ENCODE measurements around the gene C1orf167. TPM values are rescaled to one million over a fixed set of nuclear protein-coding genes. Genes with fewer than 3 reads are reported as not detected.

The C1orf167 gene
- total RNA-seq, 1 donor from 2014 or later: not detected

DNA sequence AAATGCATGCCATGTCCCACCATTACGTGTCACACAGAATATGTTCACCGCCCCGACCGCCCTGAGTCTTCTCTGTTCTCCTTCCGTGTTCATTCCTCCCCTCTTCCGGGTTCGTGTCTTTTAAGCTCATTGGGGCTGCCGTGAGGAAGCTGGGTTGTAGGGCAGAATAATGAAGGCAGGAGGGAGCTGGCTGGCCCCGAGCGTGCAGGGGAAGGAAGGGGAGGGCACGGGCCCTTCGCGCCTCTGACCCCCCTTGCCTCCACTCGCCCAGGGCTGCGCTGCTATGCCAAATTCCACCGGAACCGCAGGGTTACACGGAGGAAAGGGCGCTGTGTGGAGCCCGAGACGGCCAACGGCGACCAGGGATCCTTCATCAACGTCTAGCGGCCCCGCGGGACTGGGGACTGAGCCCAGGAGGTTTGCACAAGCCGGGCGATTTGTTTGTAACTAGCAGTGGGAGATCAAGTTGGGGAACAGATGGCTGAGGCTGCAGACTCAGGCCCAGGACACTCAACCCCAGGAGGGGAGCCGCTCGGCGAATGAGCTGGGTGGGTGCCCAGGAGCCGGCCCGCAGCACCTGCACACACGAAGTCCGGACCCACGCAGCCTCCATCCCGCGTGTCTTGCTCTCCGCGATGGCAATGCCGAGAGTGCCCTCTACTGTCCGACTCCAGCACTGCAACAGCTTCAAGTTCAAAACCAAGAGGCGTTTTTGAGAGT, 42.5 kb upstream of the C1orf167 start:
- Mint-ChIP-seq H3K27ac (ENCODE audit: unreplicated experiment) (no peak overlapping the region), H3K9me3 (ENCODE audit: unreplicated experiment) (peaks cover 10% of the 10 kb centered on the region), H3K36me3 (ENCODE audit: unreplicated experiment) (no peaks in the 10 kb centered on the region), H3K27me3 (ENCODE audit: unreplicated experiment) (peaks cover 6% of the 10 kb centered on the region), H3K4me1 (ENCODE audit: low read depth, unreplicated experiment) (peaks cover 21% of the 10 kb centered on the region), H3K4me3 (ENCODE audit: unreplicated experiment) (no peak overlapping the region)
- TF ChIP-seq, protein P1, sequence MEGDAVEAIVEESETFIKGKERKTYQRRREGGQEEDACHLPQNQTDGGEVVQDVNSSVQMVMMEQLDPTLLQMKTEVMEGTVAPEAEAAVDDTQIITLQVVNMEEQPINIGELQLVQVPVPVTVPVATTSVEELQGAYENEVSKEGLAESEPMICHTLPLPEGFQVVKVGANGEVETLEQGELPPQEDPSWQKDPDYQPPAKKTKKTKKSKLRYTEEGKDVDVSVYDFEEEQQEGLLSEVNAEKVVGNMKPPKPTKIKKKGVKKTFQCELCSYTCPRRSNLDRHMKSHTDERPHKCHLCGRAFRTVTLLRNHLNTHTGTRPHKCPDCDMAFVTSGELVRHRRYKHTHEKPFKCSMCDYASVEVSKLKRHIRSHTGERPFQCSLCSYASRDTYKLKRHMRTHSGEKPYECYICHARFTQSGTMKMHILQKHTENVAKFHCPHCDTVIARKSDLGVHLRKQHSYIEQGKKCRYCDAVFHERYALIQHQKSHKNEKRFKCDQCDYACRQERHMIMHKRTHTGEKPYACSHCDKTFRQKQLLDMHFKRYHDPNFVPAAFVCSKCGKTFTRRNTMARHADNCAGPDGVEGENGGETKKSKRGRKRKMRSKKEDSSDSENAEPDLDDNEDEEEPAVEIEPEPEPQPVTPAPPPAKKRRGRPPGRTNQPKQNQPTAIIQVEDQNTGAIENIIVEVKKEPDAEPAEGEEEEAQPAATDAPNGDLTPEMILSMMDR (IDR thresholded peaks at IDR 0.05; ENCODE audit: partially characterized antibody, unreplicated experiment): peak; percentile 96
- DNase-seq: peak; percentile 79

DNA sequence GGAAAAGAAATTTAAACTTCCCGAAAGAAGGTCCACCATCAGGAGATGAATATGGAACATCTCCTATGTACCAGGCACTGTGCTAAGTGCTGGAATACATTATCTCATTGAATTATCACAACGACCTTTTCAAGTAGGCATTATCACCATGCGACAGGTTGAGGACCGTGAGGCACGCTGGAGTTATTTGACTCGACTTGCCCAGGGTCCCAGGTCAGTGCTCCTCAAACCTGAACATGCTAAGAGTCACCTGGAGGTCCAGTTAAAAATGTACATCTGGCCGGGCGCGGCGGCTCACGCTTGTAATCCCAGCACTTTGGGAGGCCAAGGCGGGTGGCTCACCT, 42.0 kb upstream of the C1orf167 start:
- Mint-ChIP-seq H3K9me3 (ENCODE audit: unreplicated experiment) (peaks cover 9% of the 10 kb centered on the region), H3K27me3 (ENCODE audit: unreplicated experiment) (peaks cover 6% of the 10 kb centered on the region), H3K4me3 (ENCODE audit: unreplicated experiment) (no peak overlapping the region), H3K27ac (ENCODE audit: unreplicated experiment) (no peak overlapping the region), H3K4me1 (ENCODE audit: low read depth, unreplicated experiment) (peaks cover 17% of the 10 kb centered on the region), H3K36me3 (ENCODE audit: unreplicated experiment) (no peaks in the 10 kb centered on the region)
- DNase-seq: no peak
- TF ChIP-seq, protein P1 (IDR thresholded peaks at IDR 0.05; ENCODE audit: partially characterized antibody, unreplicated experiment): peak; percentile 39

GRCh38 chr1:11720525-11720924, 41.5 kb upstream of the C1orf167 start:
- Mint-ChIP-seq H3K4me1 (ENCODE audit: low read depth, unreplicated experiment) (peaks cover 12% of the 10 kb centered on the region), H3K27ac (ENCODE audit: unreplicated experiment) (no peak overlapping the region), H3K4me3 (ENCODE audit: unreplicated experiment) (no peak overlapping the region), H3K9me3 (ENCODE audit: unreplicated experiment) (peaks cover 6% of the 10 kb centered on the region), H3K27me3 (ENCODE audit: unreplicated experiment) (peaks cover under 1% of the 10 kb centered on the region), H3K36me3 (ENCODE audit: unreplicated experiment) (no peaks in the 10 kb centered on the region)
- no peak for DNase-seq
- TF ChIP-seq, protein P1 (IDR thresholded peaks at IDR 0.05; ENCODE audit: partially characterized antibody, unreplicated experiment): no peak

- Mint-ChIP-seq H3K4me3 (ENCODE audit: unreplicated experiment) (no peak overlapping the region), H3K27ac (ENCODE audit: unreplicated experiment) (no peak overlapping the region), H3K9me3 (ENCODE audit: unreplicated experiment) (peaks cover 6% of the 10 kb centered on the region), H3K27me3 (ENCODE audit: unreplicated experiment) (no peaks in the 10 kb centered on the region), H3K36me3 (ENCODE audit: unreplicated experiment) (no peaks in the 10 kb centered on the region), H3K4me1 (ENCODE audit: low read depth, unreplicated experiment) (peaks cover 4% of the 10 kb centered on the region)
- TF ChIP-seq, protein P1 (IDR thresholded peaks at IDR 0.05; ENCODE audit: partially characterized antibody, unreplicated experiment): no peak
- DNase-seq: no peak
These were observed 40.7 kb upstream of the C1orf167 start for GRCh38 chr1:11721311-11721710.

GRCh38 chr1:11722538-11722937, 39.5 kb upstream of the C1orf167 start:
- H3K4me1 Mint-ChIP-seq (ENCODE audit: low read depth, unreplicated experiment): peaks cover 3% of the 10 kb centered on the region
- no peaks in the 10 kb centered on the region for H3K27me3 Mint-ChIP-seq (ENCODE audit: unreplicated experiment)
- TF ChIP-seq, protein P1 (IDR thresholded peaks at IDR 0.05; ENCODE audit: partially characterized antibody, unreplicated experiment): no peak
- no peak overlapping the region for H3K27ac Mint-ChIP-seq (ENCODE audit: unreplicated experiment)
- peaks cover 6% of the 10 kb centered on the region for H3K9me3 Mint-ChIP-seq (ENCODE audit: unreplicated experiment)
- no peak for DNase-seq
- H3K36me3 Mint-ChIP-seq (ENCODE audit: unreplicated experiment): no peaks in the 10 kb centered on the region
- no peak overlapping the region for H3K4me3 Mint-ChIP-seq (ENCODE audit: unreplicated experiment)
